ENCODE measurements around the gene PIEZO1. TPM values are rescaled to one million over a fixed set of nuclear protein-coding genes. Genes with fewer than 3 reads are reported as not detected.

PIEZO1 gene
- total RNA-seq, 1 donor from 2014 or later, result 196 TPM

- intact Hi-C loops (cut with DNase I), result loop anchor here (5.0 kb wide), 1 partner anchor 42 kb away; the partner anchor contains the start of gene PIEZO1
- no peak overlapping the region for H3K4me3 ChIP-seq
- peaks cover 10% of the 10 kb centered on the region for H3K36me3 ChIP-seq
- no peak for DNase-seq
- H3K4me1 ChIP-seq, result peaks cover 27% of the 10 kb centered on the region
- no peaks in the 10 kb centered on the region for H3K9me3 ChIP-seq
- peak overlapping the region; percentile 30 for H3K27ac ChIP-seq
- ATAC-seq, result no peak
- H3K27me3 ChIP-seq, result no peaks in the 10 kb centered on the region
- TF ChIP-seq, protein P1, sequence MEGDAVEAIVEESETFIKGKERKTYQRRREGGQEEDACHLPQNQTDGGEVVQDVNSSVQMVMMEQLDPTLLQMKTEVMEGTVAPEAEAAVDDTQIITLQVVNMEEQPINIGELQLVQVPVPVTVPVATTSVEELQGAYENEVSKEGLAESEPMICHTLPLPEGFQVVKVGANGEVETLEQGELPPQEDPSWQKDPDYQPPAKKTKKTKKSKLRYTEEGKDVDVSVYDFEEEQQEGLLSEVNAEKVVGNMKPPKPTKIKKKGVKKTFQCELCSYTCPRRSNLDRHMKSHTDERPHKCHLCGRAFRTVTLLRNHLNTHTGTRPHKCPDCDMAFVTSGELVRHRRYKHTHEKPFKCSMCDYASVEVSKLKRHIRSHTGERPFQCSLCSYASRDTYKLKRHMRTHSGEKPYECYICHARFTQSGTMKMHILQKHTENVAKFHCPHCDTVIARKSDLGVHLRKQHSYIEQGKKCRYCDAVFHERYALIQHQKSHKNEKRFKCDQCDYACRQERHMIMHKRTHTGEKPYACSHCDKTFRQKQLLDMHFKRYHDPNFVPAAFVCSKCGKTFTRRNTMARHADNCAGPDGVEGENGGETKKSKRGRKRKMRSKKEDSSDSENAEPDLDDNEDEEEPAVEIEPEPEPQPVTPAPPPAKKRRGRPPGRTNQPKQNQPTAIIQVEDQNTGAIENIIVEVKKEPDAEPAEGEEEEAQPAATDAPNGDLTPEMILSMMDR (IDR thresholded peaks at IDR 0.05), result no peak
These were observed 40.2 kb downstream of the PIEZO1 start for GRCh38 chr16:88744577-88745521.

DNA sequence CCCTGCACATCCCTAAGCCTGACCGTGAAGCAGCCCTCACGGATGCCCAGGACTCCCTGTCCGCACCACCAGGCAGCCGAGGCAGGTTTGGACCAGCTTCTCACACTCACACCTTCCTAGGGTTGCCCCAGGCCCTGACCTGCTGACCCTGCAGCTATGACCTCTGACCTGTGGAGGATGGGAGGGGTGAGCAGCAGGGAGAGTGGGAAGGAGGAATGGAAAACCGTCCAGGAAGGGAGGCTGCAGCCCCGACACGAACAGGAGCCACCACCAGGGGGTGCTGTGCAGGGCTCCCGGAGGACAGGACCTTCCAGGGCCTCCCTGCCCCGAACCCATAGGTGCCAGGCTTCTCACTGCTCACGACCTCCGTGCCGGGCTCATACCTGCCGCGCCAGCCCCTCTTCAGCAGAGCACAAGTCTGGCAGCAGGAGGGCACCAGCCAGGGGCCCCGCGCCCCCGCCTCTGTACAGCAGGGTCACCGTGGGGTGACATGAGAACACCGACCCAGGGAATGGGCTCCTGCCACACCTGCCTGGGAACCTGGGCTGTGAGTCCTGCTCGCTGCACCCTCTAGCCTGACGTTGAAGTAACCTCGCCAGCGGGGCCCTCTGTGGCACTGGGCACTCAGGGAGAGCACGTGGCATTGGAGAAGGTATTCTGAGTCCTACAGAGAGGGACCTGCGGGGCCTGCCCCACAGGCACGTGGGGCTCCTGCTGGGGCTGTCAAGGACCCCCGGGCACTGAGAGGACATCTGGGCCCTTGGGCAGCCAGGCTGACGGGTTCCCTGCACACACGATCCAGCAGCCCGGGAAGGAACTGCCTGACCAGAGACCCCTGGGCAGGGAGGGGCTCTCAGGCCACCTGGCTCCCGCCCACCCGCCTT lies 41.1 kb downstream of the PIEZO1 start:
- H3K36me3 ChIP-seq, result peaks cover 10% of the 10 kb centered on the region
- ATAC-seq, result peak; percentile 87
- no peaks in the 10 kb centered on the region for H3K27me3 ChIP-seq
- H3K9me3 ChIP-seq, result no peaks in the 10 kb centered on the region
- intact Hi-C loops (cut with DNase I), result loop anchor here (5.0 kb wide), 1 partner anchor 43 kb away; the partner anchor contains the start of gene PIEZO1
- TF ChIP-seq, protein P1 (IDR thresholded peaks at IDR 0.05), result peak; percentile 93
- H3K4me1 ChIP-seq, result peaks cover 27% of the 10 kb centered on the region
- H3K27ac ChIP-seq, result peak overlapping the region; percentile 11
- no peak overlapping the region for H3K4me3 ChIP-seq
- DNase-seq, result peak; percentile 93

DNA sequence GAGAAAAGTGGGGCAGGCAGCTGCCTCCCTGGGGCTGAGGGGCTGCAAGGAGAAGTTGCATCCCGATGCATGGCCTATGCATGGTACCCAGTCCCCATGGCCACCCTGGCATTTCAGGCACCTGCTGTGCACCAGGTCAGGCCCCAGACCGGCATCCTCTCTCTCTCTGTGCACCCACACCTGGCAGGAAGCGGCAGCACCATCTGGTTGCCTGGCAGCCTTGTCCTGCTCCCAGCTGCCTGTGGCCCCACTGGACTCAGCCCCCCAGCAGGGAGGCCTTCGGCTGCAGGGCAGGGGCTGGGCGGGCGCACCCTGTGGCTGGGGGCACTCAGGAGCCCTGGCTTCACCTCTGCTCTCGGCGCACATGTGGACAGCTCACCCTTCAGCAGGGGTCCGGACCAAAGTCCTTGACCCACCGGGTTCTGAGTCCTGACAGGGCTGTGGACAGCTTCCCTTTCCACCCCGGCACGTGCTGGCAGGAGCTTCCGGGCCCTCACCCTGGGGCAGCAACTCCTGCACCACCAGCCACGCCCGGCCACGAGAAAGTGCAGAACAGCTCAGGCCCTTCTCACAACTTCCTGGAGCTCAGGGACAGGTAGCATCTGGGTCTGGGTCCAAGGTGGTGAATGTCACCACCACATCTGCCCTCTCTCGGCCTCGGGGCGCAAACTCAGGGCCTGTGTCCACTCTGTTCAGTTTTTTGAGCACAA lies 42.0 kb downstream of the PIEZO1 start:
- ATAC-seq, result no peak
- TF ChIP-seq, protein P1 (IDR thresholded peaks at IDR 0.05), result no peak
- no peaks in the 10 kb centered on the region for H3K27me3 ChIP-seq
- intact Hi-C loops (cut with DNase I), result loop anchor here (5.0 kb wide), 1 partner anchor 44 kb away; the partner anchor contains the start of gene PIEZO1
- peaks cover 27% of the 10 kb centered on the region for H3K4me1 ChIP-seq
- H3K9me3 ChIP-seq, result no peaks in the 10 kb centered on the region
- H3K4me3 ChIP-seq, result no peak overlapping the region
- DNase-seq, result no peak
- peaks cover 12% of the 10 kb centered on the region for H3K36me3 ChIP-seq
- H3K27ac ChIP-seq, result no peak overlapping the region

GRCh38 chr16:88741368-88741767 lies 43.7 kb downstream of the PIEZO1 start:
- Histone ChIP-seq H3K9me3 (no peaks in the 10 kb centered on the region), H3K27ac (no peak overlapping the region), H3K4me1 (peaks cover 28% of the 10 kb centered on the region), H3K36me3 (peaks cover 18% of the 10 kb centered on the region), H3K4me3 (no peak overlapping the region), H3K27me3 (no peaks in the 10 kb centered on the region)
- TF ChIP-seq, protein P1 (IDR thresholded peaks at IDR 0.05), result no peak
- ATAC-seq (no peak), DNase-seq (no peak)
- intact Hi-C loops (cut with DNase I), result loop anchor here (5.0 kb wide), 1 partner anchor 46 kb away; the partner anchor contains the start of gene PIEZO1

- Histone ChIP-seq H3K36me3 (peaks cover 23% of the 10 kb centered on the region), H3K9me3 (no peaks in the 10 kb centered on the region), H3K27ac (no peak overlapping the region), H3K4me1 (peaks cover 22% of the 10 kb centered on the region), H3K27me3 (no peaks in the 10 kb centered on the region), H3K4me3 (no peak overlapping the region)
- TF ChIP-seq, protein P1 (IDR thresholded peaks at IDR 0.05), result no peak
- ATAC-seq (no peak), DNase-seq (no peak)
- intact Hi-C loops (cut with DNase I), result loop anchor here (5.0 kb wide), 1 partner anchor 47 kb away; the partner anchor contains the start of gene PIEZO1
These were observed 44.3 kb downstream of the PIEZO1 start for GRCh38 chr16:88740727-88741055.
